BLaER1 (cell line): Measurements from ENCODE around the gene IRF2.

Source experiments
- H3K27ac ChIP-seq: shearing (Covaris generic); formaldehyde crosslinking; 2 replicates; pipeline ENCODE4 v1.8.1; 2022
- H3K27me3 ChIP-seq: shearing (Covaris generic); formaldehyde crosslinking; 2 replicates; pipeline ENCODE4 v1.8.1; 2022
- H3K36me3 ChIP-seq: shearing (Covaris generic); formaldehyde crosslinking; 2 replicates; pipeline ENCODE4 v1.8.1; 2022
- H3K4me1 ChIP-seq: shearing (Covaris generic); formaldehyde crosslinking; 2 replicates; pipeline ENCODE4 v1.8.1; 2022
- H3K4me2 ChIP-seq: shearing (Covaris generic); formaldehyde crosslinking; 2 replicates; pipeline ENCODE4 v1.8.1; 2022
- H3K4me3 ChIP-seq: shearing (Covaris generic); formaldehyde crosslinking; 2 replicates; pipeline ENCODE4 v1.8.1; 2022
- H3K9ac ChIP-seq: shearing (Covaris generic); formaldehyde crosslinking; 2 replicates; pipeline ENCODE4 v1.8.1; 2022
- H3K9me3 ChIP-seq: shearing (Covaris generic); formaldehyde crosslinking; 2 replicates; pipeline ENCODE4 v1.8.1; 2022
- H4K20me1 ChIP-seq: shearing (Covaris generic); formaldehyde crosslinking; 2 replicates; pipeline ENCODE4 v1.8.1; 2022
- Cebpa-rat ChIP-seq: shearing (Covaris generic); IDR thresholded peaks from 2 replicates; pipeline ENCODE4 v1.8.1; 2022

IRF2 gene

DNA sequence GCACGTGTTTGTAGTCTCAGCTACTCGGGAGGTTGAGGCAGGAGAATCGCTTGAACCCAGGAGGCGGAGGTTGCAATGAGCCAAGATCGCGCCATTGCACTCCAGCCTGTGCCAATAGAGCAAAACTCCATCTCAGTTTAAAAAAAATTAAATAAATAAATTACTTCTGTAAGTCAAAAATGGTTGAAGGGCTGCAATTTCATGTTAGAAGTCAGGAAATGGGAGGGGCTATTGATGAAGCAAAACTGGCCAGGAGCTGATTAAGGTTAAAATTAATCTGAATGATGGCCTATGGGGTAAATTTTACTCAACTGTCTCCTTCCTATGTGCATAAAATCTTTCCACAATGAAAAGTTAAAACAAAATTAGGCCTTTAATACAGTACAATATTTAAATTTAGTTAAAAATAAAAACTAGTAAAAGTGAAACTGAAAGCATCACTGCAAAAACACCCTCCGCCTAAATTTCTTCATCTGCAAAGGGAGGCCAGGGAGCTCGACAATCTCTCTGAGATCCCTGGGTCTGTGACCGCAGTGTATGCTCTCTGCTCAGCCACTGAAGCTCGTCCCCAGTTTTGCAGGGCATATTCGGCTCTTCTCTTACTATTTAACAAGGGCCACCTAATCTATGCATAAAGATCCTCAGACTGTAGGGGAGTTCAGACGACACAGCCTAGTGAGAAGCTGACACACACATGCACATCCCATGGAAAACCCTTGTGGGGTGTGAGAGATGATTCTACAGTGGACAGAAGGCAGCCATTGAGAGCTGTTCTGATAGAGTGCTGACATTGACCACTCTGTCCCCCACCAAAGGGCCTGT is 57.2 kb downstream of the IRF2 start:
- peaks cover 7% of the 10 kb centered on the region; the same call in 1 of the 2 replicates for H4K20me1 ChIP-seq
- peak overlapping the region; percentile 48; the same call in 1 of the 2 replicates for H3K4me3 ChIP-seq
- H3K4me2 ChIP-seq: peak overlapping the region; percentile 71
- H3K9me3 ChIP-seq: 0 out of 2 replicates have a peak, but pooled peaks cover under 1% of the 10 kb centered on the region
- TF ChIP-seq Cebpa-rat: no peak
- H3K27me3 ChIP-seq: no peaks in the 10 kb centered on the region
- peak overlapping the region; percentile 26 for H3K27ac ChIP-seq
- peaks cover 84% of the 10 kb centered on the region for H3K4me1 ChIP-seq
- peaks cover 64% of the 10 kb centered on the region for H3K36me3 ChIP-seq
- H3K9ac ChIP-seq: peak overlapping the region; percentile 59

DNA sequence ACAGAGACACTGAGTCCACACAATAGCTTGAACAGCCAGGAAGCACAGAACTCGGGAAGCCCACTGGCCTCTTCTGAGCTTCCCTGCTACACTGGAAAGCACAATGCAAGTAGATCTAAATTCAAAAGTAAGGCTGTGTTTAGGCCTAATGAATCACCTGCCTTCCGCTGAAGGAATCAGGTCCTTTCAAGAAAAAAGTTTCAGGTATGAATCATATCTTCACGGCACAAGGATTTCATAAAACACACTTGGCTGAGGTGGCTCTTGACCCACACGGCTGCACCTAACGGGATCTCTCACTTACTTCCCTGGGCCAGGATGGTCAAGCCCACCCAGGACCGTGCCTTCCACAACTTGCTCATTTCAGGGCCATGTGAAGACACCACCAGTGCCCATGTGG is 59.3 kb downstream of the IRF2 start:
- Histone ChIP-seq H4K20me1 (no peaks in the 10 kb centered on the region), H3K9me3 (no peaks in the 10 kb centered on the region), H3K36me3 (peaks cover 71% of the 10 kb centered on the region), H3K4me3 (no peak overlapping the region), H3K27me3 (no peaks in the 10 kb centered on the region), H3K4me2 (no peak overlapping the region), H3K9ac (no peak overlapping the region), H3K27ac (peak overlapping the region; percentile 40; the same call in 1 of the 2 replicates), H3K4me1 (peaks cover 84% of the 10 kb centered on the region)
- no peak for TF ChIP-seq Cebpa-rat

DNA sequence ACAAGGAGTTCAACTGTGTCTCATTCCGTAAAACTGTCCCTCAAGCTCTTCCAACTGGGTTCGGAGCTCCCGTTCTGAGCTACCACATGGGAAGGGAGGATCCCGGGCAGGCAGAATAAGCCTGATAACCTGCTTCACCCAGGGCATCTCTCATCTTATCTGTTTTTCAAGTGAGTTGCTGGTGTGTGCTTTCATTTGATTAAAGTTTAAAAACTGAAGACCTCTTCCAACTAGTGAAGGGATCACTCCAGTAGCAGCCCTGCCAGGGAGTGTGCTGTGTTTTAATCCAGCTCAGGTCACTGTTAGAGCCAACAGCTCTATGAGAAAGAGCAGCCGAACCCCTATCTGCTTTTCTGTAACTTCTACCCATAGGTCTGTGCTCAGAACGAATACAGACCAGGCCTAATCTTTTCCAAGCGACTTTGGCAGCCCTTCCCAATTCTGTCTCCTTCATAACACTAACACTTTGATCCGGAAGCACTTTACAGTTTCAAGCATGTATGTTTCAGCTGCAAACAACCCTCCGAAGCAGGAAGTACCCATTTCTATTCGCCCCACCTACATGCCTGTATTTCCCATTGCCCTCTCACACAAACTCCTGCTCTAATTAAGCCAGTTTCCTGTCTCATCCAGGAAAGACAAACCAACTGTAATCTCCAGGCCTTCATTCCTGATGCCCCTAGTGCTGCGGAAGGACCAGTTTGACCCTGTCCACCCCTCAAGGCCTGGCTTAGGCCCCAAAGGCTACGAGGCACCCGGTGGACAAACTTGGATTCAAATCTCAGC is 60.9 kb downstream of the IRF2 start:
- TF ChIP-seq Cebpa-rat: no peak
- Histone ChIP-seq H3K4me2 (peak overlapping the region; percentile 53), H3K36me3 (peaks cover 55% of the 10 kb centered on the region), H3K4me1 (peaks cover 86% of the 10 kb centered on the region), H3K9me3 (no peaks in the 10 kb centered on the region), H4K20me1 (no peaks in the 10 kb centered on the region), H3K4me3 (no peak overlapping the region), H3K27me3 (no peaks in the 10 kb centered on the region), H3K9ac (peak overlapping the region; percentile 47; the same call in 1 of the 2 replicates), H3K27ac (peak overlapping the region; percentile 73)

DNA sequence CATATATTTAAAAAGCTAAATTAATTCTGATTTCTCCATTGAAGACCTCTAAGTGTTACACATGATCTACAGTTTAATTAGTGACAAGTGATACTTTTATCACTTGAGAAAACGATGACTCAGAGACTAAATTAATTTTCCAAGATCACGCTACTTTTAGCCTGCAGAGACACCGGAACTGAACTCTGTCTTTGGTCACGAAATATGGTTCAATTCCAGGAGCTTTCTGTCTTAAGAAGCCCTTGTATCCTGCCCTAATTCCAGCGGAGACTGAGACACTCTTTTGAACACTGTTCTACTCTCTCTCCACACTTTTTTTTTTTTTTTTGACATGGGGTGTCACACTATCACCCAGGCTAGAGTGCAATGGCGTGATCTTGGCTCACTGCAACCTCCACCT is 63.6 kb downstream of the IRF2 start:
- peaks cover 42% of the 10 kb centered on the region for H3K36me3 ChIP-seq
- peak overlapping the region; percentile 91 for H3K27ac ChIP-seq
- H3K27me3 ChIP-seq: no peaks in the 10 kb centered on the region
- H3K4me3 ChIP-seq: no peak overlapping the region
- H3K4me1 ChIP-seq: peaks cover 94% of the 10 kb centered on the region
- H3K9me3 ChIP-seq: no peaks in the 10 kb centered on the region
- no peaks in the 10 kb centered on the region for H4K20me1 ChIP-seq
- no peak for TF ChIP-seq Cebpa-rat
- H3K9ac ChIP-seq: no peak overlapping the region
- peak overlapping the region; percentile 82 for H3K4me2 ChIP-seq

DNA sequence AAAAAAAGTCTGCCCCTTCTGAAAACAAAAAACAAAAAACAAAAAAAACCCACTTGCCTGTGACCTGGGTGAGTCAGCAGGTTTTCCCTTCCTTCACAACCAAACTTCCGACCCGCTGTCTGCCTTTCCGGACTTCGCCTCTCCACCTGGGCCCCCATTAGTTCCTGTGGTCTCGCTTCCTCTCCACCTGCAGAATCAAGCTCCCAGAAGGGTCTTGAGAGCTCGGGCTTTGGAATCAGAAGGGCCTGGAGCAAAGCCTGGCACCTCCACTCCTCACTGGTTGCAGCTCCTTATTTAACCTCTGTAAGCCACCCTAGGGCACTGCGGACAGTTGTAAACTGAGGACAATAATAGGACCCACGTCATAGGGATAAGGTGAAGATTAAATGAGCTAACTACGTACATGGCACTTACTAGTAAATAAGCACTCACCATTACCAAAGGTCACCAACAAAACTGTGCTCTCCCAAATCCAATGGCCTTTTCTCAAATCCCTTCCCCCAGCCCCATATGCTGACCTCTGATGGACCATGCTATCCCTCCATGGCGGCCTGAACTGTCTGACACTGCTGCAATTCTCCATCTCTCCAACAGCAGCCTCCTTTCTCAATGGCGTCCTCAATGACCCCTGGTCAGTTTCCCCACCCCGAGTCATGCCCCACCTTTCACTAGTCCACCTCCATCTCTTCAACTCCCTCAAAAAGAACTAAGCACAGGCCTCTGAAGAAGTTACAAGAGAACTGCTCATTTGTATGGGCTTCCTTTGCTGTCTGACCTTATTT is 64.2 kb downstream of the IRF2 start:
- no peak for TF ChIP-seq Cebpa-rat
- H4K20me1 ChIP-seq: no peaks in the 10 kb centered on the region
- no peaks in the 10 kb centered on the region for H3K9me3 ChIP-seq
- H3K27ac ChIP-seq: peak overlapping the region; percentile 91
- peaks cover 98% of the 10 kb centered on the region for H3K4me1 ChIP-seq
- peak overlapping the region; percentile 82 for H3K4me2 ChIP-seq
- H3K36me3 ChIP-seq: peaks cover 42% of the 10 kb centered on the region
- no peaks in the 10 kb centered on the region for H3K27me3 ChIP-seq
- H3K9ac ChIP-seq: peak overlapping the region; percentile 41; the same call in 1 of the 2 replicates
- peak overlapping the region; percentile 22; the same call in 1 of the 2 replicates for H3K4me3 ChIP-seq

DNA sequence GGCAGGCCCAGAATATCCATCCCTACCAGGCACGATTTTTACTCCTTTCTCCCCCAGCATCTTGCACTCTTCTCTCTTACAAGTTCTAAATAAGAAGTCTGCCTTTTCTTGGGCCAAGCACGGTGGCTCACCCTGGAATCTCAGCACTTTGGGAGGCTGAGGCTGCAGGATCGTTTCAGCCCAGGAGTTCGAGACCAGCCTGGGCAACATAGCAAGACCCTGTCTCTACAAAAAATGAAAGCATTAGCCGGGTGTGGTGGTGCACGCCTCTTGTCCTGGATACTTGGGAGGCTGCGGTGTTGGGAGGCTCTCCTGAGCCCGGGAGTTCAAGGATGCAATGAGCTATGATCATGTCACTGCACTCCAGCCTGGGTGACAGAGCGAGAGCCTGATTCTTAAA is 64.8 kb downstream of the IRF2 start:
- TF ChIP-seq Cebpa-rat: no peak
- peak overlapping the region; percentile 22; the same call in 1 of the 2 replicates for H3K4me3 ChIP-seq
- H3K27ac ChIP-seq: peak overlapping the region; percentile 91
- peaks cover 42% of the 10 kb centered on the region for H3K36me3 ChIP-seq
- H3K4me2 ChIP-seq: peak overlapping the region; percentile 82
- no peaks in the 10 kb centered on the region for H3K9me3 ChIP-seq
- H3K4me1 ChIP-seq: peaks cover 100% of the 10 kb centered on the region
- peak overlapping the region; percentile 41 for H3K9ac ChIP-seq
- H4K20me1 ChIP-seq: no peaks in the 10 kb centered on the region
- no peaks in the 10 kb centered on the region for H3K27me3 ChIP-seq

DNA sequence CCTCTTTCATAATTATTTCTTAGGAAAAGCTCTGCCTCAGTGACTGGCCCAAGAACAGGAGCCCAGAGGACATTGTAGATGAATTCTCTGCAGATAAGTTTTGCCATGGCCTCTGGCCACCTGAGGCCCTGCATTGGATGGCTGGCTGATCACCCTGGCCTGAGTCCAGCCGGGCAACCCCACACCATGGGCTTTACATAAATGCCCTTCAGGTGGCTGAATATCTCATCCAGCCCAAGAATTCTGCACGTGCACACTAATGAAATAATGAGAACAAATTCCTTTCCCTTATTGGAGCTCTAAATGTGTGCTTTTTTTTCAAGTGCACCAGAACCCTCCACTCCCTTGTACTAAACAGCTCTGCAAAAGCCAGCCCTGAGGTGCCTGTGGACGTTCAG is 65.7 kb downstream of the IRF2 start:
- Histone ChIP-seq H3K4me2 (peak overlapping the region; percentile 82), H3K27me3 (no peaks in the 10 kb centered on the region), H3K9me3 (no peaks in the 10 kb centered on the region), H4K20me1 (no peaks in the 10 kb centered on the region), H3K4me3 (no peak overlapping the region; the same call in 1 of the 2 replicates), H3K36me3 (peaks cover 40% of the 10 kb centered on the region), H3K27ac (peak overlapping the region; percentile 91), H3K9ac (peak overlapping the region; percentile 76; the same call in 1 of the 2 replicates), H3K4me1 (peaks cover 99% of the 10 kb centered on the region)
- no peak for TF ChIP-seq Cebpa-rat

DNA sequence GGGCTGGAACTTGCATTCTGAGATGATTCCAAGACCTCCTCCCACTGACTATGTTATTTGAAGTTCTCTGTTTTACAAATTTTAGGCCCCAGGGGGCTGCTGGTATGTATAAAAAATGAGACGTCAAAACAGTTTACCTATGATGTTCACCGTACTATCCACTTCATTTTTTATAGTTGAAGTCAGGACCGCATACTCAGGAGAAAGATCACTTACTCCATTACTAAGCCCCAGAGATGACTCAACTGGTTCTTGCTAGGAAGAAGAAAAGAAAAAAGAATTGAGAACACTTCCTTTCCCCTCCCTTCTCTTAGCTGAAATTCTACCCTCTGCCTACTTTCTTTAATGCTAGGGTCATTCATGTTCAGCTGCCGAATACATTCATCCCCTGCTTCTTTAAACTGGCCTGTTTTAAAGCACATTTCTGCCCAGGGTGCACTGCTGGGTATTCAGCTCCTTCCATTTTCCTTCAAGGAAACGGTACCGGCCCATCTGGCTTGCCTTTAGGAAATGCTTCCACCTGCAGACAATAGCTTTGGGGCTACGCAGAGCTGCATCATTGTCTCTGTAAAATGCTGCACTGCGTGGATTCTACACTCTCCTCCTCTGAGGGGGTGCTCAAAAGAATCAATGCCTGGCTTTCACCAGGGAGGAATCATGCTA is 66.2 kb downstream of the IRF2 start:
- Histone ChIP-seq H3K4me3 (peak overlapping the region; percentile 46), H3K9ac (peak overlapping the region; percentile 76), H3K4me2 (peak overlapping the region; percentile 82), H3K9me3 (no peaks in the 10 kb centered on the region), H3K27me3 (no peaks in the 10 kb centered on the region), H3K27ac (peak overlapping the region; percentile 91), H4K20me1 (no peaks in the 10 kb centered on the region), H3K36me3 (peaks cover 45% of the 10 kb centered on the region), H3K4me1 (peaks cover 99% of the 10 kb centered on the region)
- no peak for TF ChIP-seq Cebpa-rat

DNA sequence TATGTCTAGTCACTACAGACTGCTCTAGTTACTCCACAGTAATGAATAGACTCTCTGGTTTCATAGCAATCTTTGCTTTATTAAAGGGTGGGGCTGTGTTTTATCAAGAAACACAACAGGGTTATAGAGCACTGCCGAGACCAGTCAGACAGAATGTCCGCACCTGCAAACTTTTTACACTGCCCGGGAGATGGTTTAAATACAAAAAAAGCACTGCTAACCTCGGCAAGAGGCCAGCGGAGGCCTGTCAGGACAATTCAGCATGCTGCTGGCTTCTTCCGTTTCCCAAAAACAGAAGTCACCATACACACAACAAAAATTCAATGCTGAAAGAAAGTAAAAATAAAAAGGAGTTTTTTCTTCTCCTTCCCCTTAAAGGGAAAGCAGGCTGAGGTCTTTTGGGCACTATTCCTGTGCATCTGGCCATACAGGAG is 67.4 kb downstream of the IRF2 start:
- Histone ChIP-seq H3K4me2 (peak overlapping the region; percentile 82), H3K27ac (peak overlapping the region; percentile 91)

More for the DNA sequence above, 67.4 kb downstream of the IRF2 start:
- Histone ChIP-seq H3K4me1 (peaks cover 89% of the 10 kb centered on the region), H3K27me3 (no peaks in the 10 kb centered on the region), H4K20me1 (no peaks in the 10 kb centered on the region), H3K36me3 (peaks cover 46% of the 10 kb centered on the region), H3K9ac (peak overlapping the region; percentile 76), H3K4me3 (peak overlapping the region; percentile 46), H3K9me3 (no peaks in the 10 kb centered on the region)
- TF ChIP-seq Cebpa-rat: no peak
